GM12878 (cell line): Measurements from ENCODE around the gene SUMF2. TPM values are rescaled to one million over a fixed set of nuclear protein-coding genes. Genes with fewer than 3 reads are reported as not detected.

Experiments used
- ATAC-seq: fragments of 200-7000 bp; cut with Tn5 transposase; 3 replicates; pipeline ENCODE4 v1.9.1; 2020; ENCODE audit warnings: mild to moderate bottlenecking, moderate library complexity
- BruUV-seq: library from RNA; stranded (reverse); fragments of 400-500 nt; replicated peaks from 2 replicates; lab custom pipeline; 2021; lab: Mats Ljungman, UMichigan
- CTCF ChIA-PET: fragments of 300-600 bp; sonication (Branson Sonifier 250); formaldehyde crosslinking; extraction: SDS; loops from one replicate; lab custom pipeline; 2021; ENCODE audit warnings: inconsistent platforms; lab: Yijun Ruan, JAX
- POLR2A ChIA-PET: fragments of 350-600 bp; formaldehyde crosslinking; extraction: SDS; loops from one replicate; lab custom pipeline; 2021; ENCODE audit warnings: inconsistent platforms; lab: Charles Lee
- RAD21 ChIA-PET: fragments of 300-600 bp; sonication (Branson Sonifier 250); formaldehyde crosslinking; loops from one replicate; lab custom pipeline; 2023; ENCODE audit warnings: antibody characterized with exemption; ENCODE audit not compliant: unreplicated experiment; lab: Charles Lee
- SMC1A ChIA-PET: fragments of 300-600 bp; sonication (Branson Sonifier 250); formaldehyde crosslinking; loops from one replicate; lab custom pipeline; 2023; ENCODE audit not compliant: unreplicated experiment, uncharacterized antibody; lab: Charles Lee
- DNase-seq: peaks from one replicate; pipeline ENCODE4 v3.0.0-alpha.2; 2011; ENCODE audit warnings: low read depth, low spot score
- FAIRE-seq: peaks from 3 replicates; lab custom pipeline; 2011; peaks lifted over from hg19 to GRCh38; lab: Jason Lieb, UNC
- H2AFZ ChIP-seq: 2 replicates; pipeline ENCODE4 v1.6.0; 2011; ENCODE audit warnings: low read depth, low read length, control low read depth; ENCODE audit not compliant: control insufficient read depth
- H3K27ac ChIP-seq: 2 replicates; pipeline ENCODE4 v1.5.1; 2011; ENCODE audit warnings: control low read depth; ENCODE audit not compliant: control insufficient read depth, insufficient read depth
- H3K27me3 ChIP-seq, 2 experiments: replicated peaks in 1 of 2; 2 replicates each; pipeline versions ENCODE4 v1.6.0 to v1.6.1; 2011; ENCODE audit warnings: low read length in 1 of 2; ENCODE audit not compliant: control insufficient read depth in 2 of 2, insufficient read depth in 2 of 2
- H3K36me3 ChIP-seq, 2 experiments: 2 replicates each; pipeline ENCODE4 v1.5.1; 2011; ENCODE audit warnings: low read length in 1 of 2; ENCODE audit not compliant: control insufficient read depth in 2 of 2, insufficient read depth in 2 of 2
- H3K4me1 ChIP-seq: 2 replicates; pipeline ENCODE4 v1.6.1; 2011; ENCODE audit warnings: mild to moderate bottlenecking, low read length, moderate library complexity, mixed read lengths; ENCODE audit not compliant: control insufficient read depth, insufficient read depth
- H3K4me2 ChIP-seq: 2 replicates; pipeline ENCODE4 v1.6.0; 2011; ENCODE audit warnings: control low read depth; ENCODE audit not compliant: control insufficient read depth, insufficient read depth
- H3K4me3 ChIP-seq: fragments of 200-600 bp; sonication (generic); 2 replicates; pipeline ENCODE4 v1.5.1; 2016
- H3K79me2 ChIP-seq: 2 replicates; pipeline ENCODE4 v1.6.0; 2011; ENCODE audit warnings: low read length; ENCODE audit not compliant: control insufficient read depth, insufficient read depth
- H3K9ac ChIP-seq: 2 replicates; pipeline ENCODE4 v1.8.0; 2011; ENCODE audit warnings: low read length, control low read depth, mixed read lengths; ENCODE audit not compliant: control insufficient read depth, insufficient read depth
- H3K9me3 ChIP-seq: replicated peaks from 3 replicates; pipeline ENCODE4 v1.5.1; 2011; ENCODE audit warnings: mild to moderate bottlenecking, low read length; ENCODE audit not compliant: control insufficient read depth, insufficient read depth
- H4K20me1 ChIP-seq: 2 replicates; pipeline ENCODE4 v1.6.0; 2011; ENCODE audit not compliant: control insufficient read depth, insufficient read depth
- ASH2L ChIP-seq: fragments of 300-600, 200-600 bp; sonication (generic); IDR thresholded peaks from 2 replicates; pipeline ENCODE4 v1.6.1; 2017; ENCODE audit warnings: low read depth, mild to moderate bottlenecking, borderline replicate concordance
- CEBPB ChIP-seq, 2 experiments: fragments of 150-350 bp in 1 of 2; IDR thresholded peaks; 2 replicates each; pipeline ENCODE4 v1.6.1; 2012 to 2014; ENCODE audit warnings: low read depth in 2 of 2, low read length in 2 of 2, borderline replicate concordance in 1 of 2, inconsistent platforms in 1 of 2
- ESRRA ChIP-seq: IDR thresholded peaks from 2 replicates; pipeline ENCODE4 v1.6.1; 2012; ENCODE audit warnings: mild to moderate bottlenecking, low read length, improper control_type of control experiment
- ETV6 ChIP-seq, 2 experiments: fragments of 450-650 bp in 1 of 2; IDR thresholded peaks in 1 of 2; conservative IDR thresholded peaks in 1 of 2; 2 replicates each; pipeline ENCODE4 v1.6.1; 2014; ENCODE audit warnings: antibody characterized with exemption in 1 of 2, borderline replicate concordance in 1 of 2, low read depth in 1 of 2, mild to moderate bottlenecking in 1 of 2, moderate library complexity in 1 of 2
- FOXK2 ChIP-seq: fragments of 450-650 bp; IDR thresholded peaks from 2 replicates; pipeline ENCODE4 v1.6.1; 2017; ENCODE audit warnings: mild to moderate bottlenecking, moderate library complexity
- KAT2A ChIP-seq: conservative IDR thresholded peaks from 2 replicates; pipeline ENCODE4 v1.6.1; 2011; ENCODE audit warnings: low read depth, low read length; ENCODE audit not compliant: control insufficient read depth
- NBN ChIP-seq: fragments of 450-650 bp; IDR thresholded peaks from 2 replicates; pipeline ENCODE4 v1.6.1; 2016
- NFIC ChIP-seq: IDR thresholded peaks from 2 replicates; pipeline ENCODE4 v1.6.1; 2012; ENCODE audit warnings: low read depth, mild to moderate bottlenecking, inconsistent platforms, low read length, moderate library complexity
- SP1 ChIP-seq: IDR thresholded peaks from one replicate; pipeline ENCODE4 v1.6.1; 2011; ENCODE audit warnings: low read depth, low read length
- SUZ12 ChIP-seq: fragments of 200-600 bp; sonication (generic); IDR thresholded peaks from one replicate; pipeline ENCODE4 v1.6.1; 2018; ENCODE audit warnings: antibody characterized with exemption, mild to moderate bottlenecking; ENCODE audit not compliant: unreplicated experiment
- ZBED1 ChIP-seq: IDR thresholded peaks from 2 replicates; pipeline ENCODE4 v1.6.1; 2016; ENCODE audit warnings: borderline replicate concordance
- WGBS: methylation state at CpG from one replicate; pipeline ENCODE4 v1.1.6; 2016; ENCODE audit warnings: low lambda C conversion rate; ENCODE audit not compliant: insufficient replicate concordance, insufficient coverage; ENCODE audit errors: missing lambda C conversion rate; 5-methylcytosine and 5-hydroxymethylcytosine counted together
- in situ Hi-C: fragments of 300-500 bp; cut with MboI; formaldehyde crosslinking; loops from 9 replicates; pipeline ENCODE4 v1.14.3; 2018; ENCODE audit warnings: mixed read lengths
- intact Hi-C: fragments of 100-400 bp; cut with micrococcal nuclease; formaldehyde crosslinking; loops from one replicate; pipeline ENCODE4 v1.14.2; 2022; ENCODE audit not compliant: unreplicated experiment
- polyA plus RNA-seq, 11 experiments: library from polyadenylated mRNA; depleted of rRNA in 4 of 11; unstranded in 6 of 11; stranded (reverse) in 5 of 11; fragments of >200 nt; fragmentation: Nextera tagmentation in 4 of 11; fragmentation: Illumina TruSeq in 1 of 11; extraction: Ambion mirVana in 4 of 11; extraction: Trizol in 1 of 11; gene quantifications; 1 replicate in 1 of 11; 2 replicates in 10 of 11; pipeline versions ENCODE4 v1.2.1 to v1.2.3, GENCODE V29; 2011 to 2016; ENCODE audit warnings: inconsistent platforms in 2 of 11, missing spikeins in 2 of 11, low read depth in 1 of 11
- total RNA-seq, 4 experiments: library from RNA; depleted of rRNA in 3 of 4; stranded (reverse); fragments of >200 nt in 3 of 4; fragmentation: Illumina TruSeq in 1 of 4; extraction: Trizol in 1 of 4; gene quantifications; 2 replicates each; pipeline versions ENCODE4 v1.2.1 to v1.2.3, GENCODE V29; 2013 to 2021
- TF ChIP-seq, protein P1 (sequence below): IDR thresholded peaks from 2 replicates; pipeline ENCODE4 v1.6.1; 2011; ENCODE audit warnings: low read depth, mild to moderate bottlenecking, low read length, moderate library complexity, borderline replicate concordance; ENCODE audit errors: extremely low read depth
- TF ChIP-seq, protein P2 (sequence below): fragments of 450-650 bp; formaldehyde crosslinking; IDR thresholded peaks from 2 replicates; pipeline ENCODE4 v1.4.0; 2020; ENCODE audit warnings: mild to moderate bottlenecking, moderate library complexity
- TF ChIP-seq, protein P3 (sequence below): IDR thresholded peaks from 2 replicates; pipeline ENCODE4 v1.6.1; 2011; ENCODE audit warnings: mild to moderate bottlenecking, low read depth, low read length, moderate library complexity; ENCODE audit not compliant: insufficient replicate concordance

The SUMF2 gene
- total and polyA plus RNA-seq, 10 of the 15 experiments (the other 5 are each of a cell fraction or from before 2014, with no cell fraction given): 39.9 to 106 (median 71.7) TPM

DNA sequence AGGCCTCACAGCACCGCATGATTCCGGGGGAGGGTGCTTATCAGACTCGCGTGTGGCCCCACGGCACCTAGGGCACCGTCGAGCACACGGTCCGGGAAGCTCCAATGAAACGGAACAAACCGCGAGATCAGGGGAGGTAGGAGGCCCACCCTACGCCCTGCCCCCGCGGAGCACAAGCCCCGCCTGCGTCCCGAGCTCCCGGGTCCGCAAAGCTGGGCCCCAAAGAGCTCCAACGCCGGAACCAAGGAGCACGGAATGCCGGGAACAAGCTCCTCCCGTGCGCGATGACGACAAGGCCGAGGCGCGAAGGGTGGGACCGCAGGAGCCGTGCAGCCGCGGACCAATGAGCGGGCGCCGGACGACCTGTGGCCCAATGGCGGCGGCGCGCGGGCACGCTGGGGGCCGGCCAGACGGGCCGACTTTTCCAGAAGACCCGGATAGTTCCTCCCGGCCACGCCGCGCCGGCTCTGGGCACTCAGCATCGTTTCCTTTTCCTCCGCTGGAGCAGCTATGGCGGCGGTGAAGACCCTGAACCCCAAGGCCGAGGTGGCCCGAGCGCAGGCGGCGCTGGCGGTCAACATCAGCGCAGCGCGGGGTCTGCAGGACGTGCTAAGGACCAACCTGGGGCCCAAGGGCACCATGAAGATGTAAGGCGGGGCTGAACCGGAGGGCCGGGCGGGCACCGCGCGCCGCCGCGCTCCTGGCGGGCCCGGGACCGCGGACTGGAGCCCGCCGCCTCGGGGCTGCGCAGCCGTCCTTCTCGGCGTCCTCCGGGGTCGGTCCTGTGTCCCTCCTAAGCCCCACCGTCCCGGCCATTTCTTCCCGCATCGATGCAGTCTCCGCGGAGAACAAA is 12.5 kb upstream of the SUMF2 start, which contains the start of the genes CCT6A and PSPH:
Gene CCT6A (plus strand): TSS at position 427 of the 853 bp plus-strand sequence. CDS start 84 bp downstream, at position 511.
Gene PSPH (minus strand): TSS at position 106 of the 853 bp plus-strand sequence. CDS start 30,232 bp downstream, outside the sequence.
- H3K9ac ChIP-seq: peak within 1 kb of the TSS; percentile 96
- ATAC-seq: peak; percentile 94
- peaks cover 58% of the 10 kb centered on the region for H3K79me2 ChIP-seq
- H3K4me2 ChIP-seq: peak within 1 kb of the TSS; percentile 75
- H3K27ac ChIP-seq: peak within 1 kb of the TSS; percentile 83
- CTCF ChIA-PET: interaction anchor here (0.7 to 2.0 kb wide), 8 partner anchors 11 to 51 kb away, joined by 3 to 7 read pairs (median 5); no protein-coding TSS in a partner anchor
- peak within 1 kb of the TSS; percentile 87 for H2AFZ ChIP-seq
- no peaks in the 10 kb centered on the region for H3K27me3 ChIP-seq
- intact Hi-C loops (loop anchor here (1.0 to 5.0 kb wide), 4 partner anchors 13 to 514 kb away; partner anchors contain the start of genes SUMF2 and VOPP1), in situ Hi-C loops (no loop called here)
- RAD21 ChIA-PET: interaction anchor here (0.6 to 1.7 kb wide), 8 partner anchors 9 to 410 kb away, joined by 3 to 23 read pairs (median 4); partner anchors contain the start of genes NIPSNAP2 and SUMF2
- DNase-seq: peak; percentile 87
- H3K9me3 ChIP-seq: no peaks in the 10 kb centered on the region
- TSS peak; percentile 72 for BruUV-seq
- WGBS: under 1% methylated on average over 94 of the region's 97 CpGs
- H3K36me3 ChIP-seq: peaks cover 1 to 15% of the 10 kb centered on the region in 2 experiments; a peak in 3 of 4 replicates
- peaks cover 14% of the 10 kb centered on the region for H3K4me1 ChIP-seq
- SMC1A ChIA-PET: interaction anchor here (0.8 to 2.1 kb wide), 7 partner anchors 11 to 520 kb away, joined by 3 to 13 read pairs (median 4); partner anchors contain the start of gene CHCHD2
- peak within 1 kb of the TSS; percentile 86 for H3K4me3 ChIP-seq
- H4K20me1 ChIP-seq: no peaks in the 10 kb centered on the region; the same call in 1 of the 2 replicates
- POLR2A ChIA-PET: interaction anchor here (0.7 to 2.4 kb wide), 12 partner anchors 9 to 1292 kb away, joined by 3 to 29 read pairs (median 4); partner anchors contain the start of genes CHCHD2, SEC61G and SUMF2
- peak; percentile 87 for FAIRE-seq
- TF ChIP-seq CEBPB (IDR thresholded peaks at IDR 0.05; ENCODE audit: borderline replicate concordance in 1 of 2, low read depth in 2 of 2, low read length in 2 of 2) (no peak), ESRRA (no peak), NFIC (no peak), SP1 (peak; percentile 94), NBN (peak; percentile 80), FOXK2 (no peak), ZBED1 (0 out of 2 replicates have a peak, but pooled peaks have one; percentile 16), SUZ12 (no peak), KAT2A (no peak), ASH2L (no peak), ETV6 (conservative IDR thresholded peaks at IDR 0.05 in 1 of 2, IDR thresholded peaks at IDR 0.05 in 1 of 2; ENCODE audit: borderline replicate concordance in 1 of 2, low read depth in 1 of 2) (0 out of 4 replicates have a peak, but pooled peaks of 1 of the 2 experiments have one; percentile 12)
- TF ChIP-seq, protein P1, sequence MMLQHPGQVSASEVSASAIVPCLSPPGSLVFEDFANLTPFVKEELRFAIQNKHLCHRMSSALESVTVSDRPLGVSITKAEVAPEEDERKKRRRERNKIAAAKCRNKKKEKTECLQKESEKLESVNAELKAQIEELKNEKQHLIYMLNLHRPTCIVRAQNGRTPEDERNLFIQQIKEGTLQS: no peak
- TF ChIP-seq, protein P2, sequence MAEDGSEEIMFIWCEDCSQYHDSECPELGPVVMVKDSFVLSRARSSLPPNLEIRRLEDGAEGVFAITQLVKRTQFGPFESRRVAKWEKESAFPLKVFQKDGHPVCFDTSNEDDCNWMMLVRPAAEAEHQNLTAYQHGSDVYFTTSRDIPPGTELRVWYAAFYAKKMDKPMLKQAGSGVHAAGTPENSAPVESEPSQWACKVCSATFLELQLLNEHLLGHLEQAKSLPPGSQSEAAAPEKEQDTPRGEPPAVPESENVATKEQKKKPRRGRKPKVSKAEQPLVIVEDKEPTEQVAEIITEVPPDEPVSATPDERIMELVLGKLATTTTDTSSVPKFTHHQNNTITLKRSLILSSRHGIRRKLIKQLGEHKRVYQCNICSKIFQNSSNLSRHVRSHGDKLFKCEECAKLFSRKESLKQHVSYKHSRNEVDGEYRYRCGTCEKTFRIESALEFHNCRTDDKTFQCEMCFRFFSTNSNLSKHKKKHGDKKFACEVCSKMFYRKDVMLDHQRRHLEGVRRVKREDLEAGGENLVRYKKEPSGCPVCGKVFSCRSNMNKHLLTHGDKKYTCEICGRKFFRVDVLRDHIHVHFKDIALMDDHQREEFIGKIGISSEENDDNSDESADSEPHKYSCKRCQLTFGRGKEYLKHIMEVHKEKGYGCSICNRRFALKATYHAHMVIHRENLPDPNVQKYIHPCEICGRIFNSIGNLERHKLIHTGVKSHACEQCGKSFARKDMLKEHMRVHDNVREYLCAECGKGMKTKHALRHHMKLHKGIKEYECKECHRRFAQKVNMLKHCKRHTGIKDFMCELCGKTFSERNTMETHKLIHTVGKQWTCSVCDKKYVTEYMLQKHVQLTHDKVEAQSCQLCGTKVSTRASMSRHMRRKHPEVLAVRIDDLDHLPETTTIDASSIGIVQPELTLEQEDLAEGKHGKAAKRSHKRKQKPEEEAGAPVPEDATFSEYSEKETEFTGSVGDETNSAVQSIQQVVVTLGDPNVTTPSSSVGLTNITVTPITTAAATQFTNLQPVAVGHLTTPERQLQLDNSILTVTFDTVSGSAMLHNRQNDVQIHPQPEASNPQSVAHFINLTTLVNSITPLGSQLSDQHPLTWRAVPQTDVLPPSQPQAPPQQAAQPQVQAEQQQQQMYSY: no peak
- TF ChIP-seq, protein P3, sequence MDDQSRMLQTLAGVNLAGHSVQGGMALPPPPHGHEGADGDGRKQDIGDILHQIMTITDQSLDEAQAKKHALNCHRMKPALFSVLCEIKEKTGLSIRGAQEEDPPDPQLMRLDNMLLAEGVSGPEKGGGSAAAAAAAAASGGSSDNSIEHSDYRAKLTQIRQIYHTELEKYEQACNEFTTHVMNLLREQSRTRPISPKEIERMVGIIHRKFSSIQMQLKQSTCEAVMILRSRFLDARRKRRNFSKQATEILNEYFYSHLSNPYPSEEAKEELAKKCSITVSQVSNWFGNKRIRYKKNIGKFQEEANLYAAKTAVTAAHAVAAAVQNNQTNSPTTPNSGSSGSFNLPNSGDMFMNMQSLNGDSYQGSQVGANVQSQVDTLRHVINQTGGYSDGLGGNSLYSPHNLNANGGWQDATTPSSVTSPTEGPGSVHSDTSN: no peak
